Right forelimb (tissue), 1 donor: Measurements from ENCODE around the gene CXCR4.

Source experiments
- DNase-seq: peaks from one replicate; pipeline ENCODE4 v3.0.0-alpha.2; 2018

CXCR4 gene

GRCh38 chr2:136070913-136071312 lies 47.0 kb downstream of the CXCR4 start:
- no peak for DNase-seq

GRCh38 chr2:136069773-136070172 lies 48.2 kb downstream of the CXCR4 start:
- no peak for DNase-seq

GRCh38 chr2:136068581-136069227 lies 49.2 kb downstream of the CXCR4 start:
- DNase-seq, result no peak

GRCh38 chr2:136067897-136068580 lies 49.9 kb downstream of the CXCR4 start:
- no peak for DNase-seq

- no peak for DNase-seq
Observed at GRCh38 chr2:136067459-136067858, 50.5 kb downstream of the CXCR4 start.

- DNase-seq, result no peak
Observed at GRCh38 chr2:136065907-136066306, 52.0 kb downstream of the CXCR4 start.

GRCh38 chr2:136065384-136065783 lies 52.6 kb downstream of the CXCR4 start:
- DNase-seq, result no peak
